H1 (cell line): Measurements from ENCODE around the gene THOC6. TPM values are rescaled to one million over a fixed set of nuclear protein-coding genes. Genes with fewer than 3 reads are reported as not detected.

Source experiments
- CTCF ChIA-PET: fragments of 300-600 bp; sonication (Branson Sonifier 250); formaldehyde crosslinking; loops from one replicate; lab custom pipeline; 2021; ENCODE audit not compliant: partially characterized antibody; lab: Charles Lee
- POLR2A ChIA-PET: fragments of 300-600 bp; sonication (Branson Sonifier 250); formaldehyde crosslinking; loops from one replicate; lab custom pipeline; 2021; ENCODE audit warnings: inconsistent platforms; ENCODE audit not compliant: partially characterized antibody; lab: Charles Lee
- DNase-seq, 2 experiments: peaks; one replicate each; pipeline versions ENCODE4 v3.0.0 to v3.0.0-alpha.2; 2010 to 2022; ENCODE audit warnings: low spot score in 2 of 2, low read depth in 1 of 2, mixed read lengths in 1 of 2
- FAIRE-seq: peaks from 2 replicates; lab custom pipeline; 2011; peaks lifted over from hg19 to GRCh38; lab: Jason Lieb, UNC
- H2AFZ ChIP-seq: 2 replicates; pipeline ENCODE4 v1.8.1; 2012; ENCODE audit warnings: low read length, inconsistent platforms
- H2AK5ac ChIP-seq: 2 replicates; pipeline ENCODE4 v1.6.1; 2013; ENCODE audit warnings: low read depth, low read length
- H2BK120ac ChIP-seq: replicated peaks from 2 replicates; pipeline ENCODE3; 2013; ENCODE audit warnings: low read depth, low read length, inconsistent platforms
- H2BK12ac ChIP-seq: 2 replicates; pipeline ENCODE4 v1.6.1; 2013; ENCODE audit warnings: low read depth, low read length
- H2BK15ac ChIP-seq: 2 replicates; pipeline ENCODE4 v1.6.1; 2013; ENCODE audit warnings: low read length
- H2BK20ac ChIP-seq: 2 replicates; pipeline ENCODE4 v1.6.1; 2013; ENCODE audit warnings: low read length
- H2BK5ac ChIP-seq: 2 replicates; pipeline ENCODE4 v1.6.1; 2013; ENCODE audit warnings: low read depth, low read length
- H3K14ac ChIP-seq: 2 replicates; pipeline ENCODE4 v1.6.1; 2013; ENCODE audit warnings: inconsistent platforms; ENCODE audit not compliant: insufficient read length
- H3K18ac ChIP-seq: 2 replicates; pipeline ENCODE4 v1.6.1; 2013; ENCODE audit warnings: low read length; ENCODE audit errors: extremely low read depth
- H3K23ac ChIP-seq: 2 replicates; pipeline ENCODE4 v1.6.1; 2013; ENCODE audit warnings: inconsistent platforms; ENCODE audit not compliant: insufficient read length
- H3K23me2 ChIP-seq: 2 replicates; pipeline ENCODE4 v1.6.1; 2013; ENCODE audit warnings: low read depth, low read length
- H3K27ac ChIP-seq: 2 replicates; pipeline ENCODE4 v1.6.1; 2011; ENCODE audit warnings: low read depth, low read length, inconsistent platforms
- H3K27me3 ChIP-seq, 4 experiments: replicated peaks in 1 of 4; 1 replicate in 1 of 4; 2 replicates in 3 of 4; pipeline versions ENCODE4 v1.6.1 to v1.8.1; 2011 to 2013; ENCODE audit warnings: low read length in 3 of 4, mild to moderate bottlenecking in 3 of 4, inconsistent platforms in 2 of 4, mixed read lengths in 2 of 4, moderate library complexity in 1 of 4; ENCODE audit not compliant: control insufficient read depth in 3 of 4, insufficient read depth in 3 of 4; ENCODE audit errors: extremely low read depth in 1 of 4
- H3K36me3 ChIP-seq, 4 experiments: 2 replicates each; pipeline versions ENCODE4 v1.6.1 to v1.8.1; 2011 to 2013; ENCODE audit warnings: mild to moderate bottlenecking in 4 of 4, low read length in 3 of 4, moderate library complexity in 2 of 4, control low read depth in 1 of 4, inconsistent platforms in 1 of 4; ENCODE audit not compliant: insufficient read depth in 4 of 4, control insufficient read depth in 2 of 4
- H3K4ac ChIP-seq: replicated peaks from 2 replicates; pipeline ENCODE3; 2013; ENCODE audit warnings: low read length, low read depth, mixed read lengths, inconsistent platforms; ENCODE audit not compliant: insufficient read length
- H3K4me1 ChIP-seq, 4 experiments: replicated peaks in 1 of 4; 1 replicate in 1 of 4; 2 replicates in 3 of 4; pipeline versions ENCODE4 v1.6.1 to v1.8.1; 2011 to 2013; ENCODE audit warnings: low read length in 3 of 4, inconsistent platforms in 2 of 4, mixed read lengths in 1 of 4; ENCODE audit not compliant: insufficient read depth in 4 of 4, control insufficient read depth in 3 of 4
- H3K4me2 ChIP-seq, 2 experiments: 2 replicates each; pipeline versions ENCODE4 v1.6.1 to v1.8.1; 2011 to 2013; ENCODE audit warnings: low read depth in 2 of 2, low read length in 2 of 2, control low read depth in 1 of 2, inconsistent platforms in 1 of 2, mild to moderate bottlenecking in 1 of 2; ENCODE audit not compliant: insufficient read depth in 1 of 2
- H3K4me3 ChIP-seq, 4 experiments: fragments of 200-600, 300-600 bp in 1 of 4; sonication (generic), shearing (Covaris generic), sonication (Bioruptor Twin) in 1 of 4; 2 replicates each; pipeline versions ENCODE4 v1.5.1 to v1.8.1; 2011 to 2016; ENCODE audit warnings: low read length in 4 of 4, low read depth in 3 of 4, control low read depth in 2 of 4, inconsistent platforms in 2 of 4, mild to moderate bottlenecking in 2 of 4, mixed read lengths in 1 of 4, moderate library complexity in 1 of 4; ENCODE audit not compliant: insufficient read depth in 2 of 4; ENCODE audit errors: extremely low read depth in 1 of 4
- H3K56ac ChIP-seq: replicated peaks from 2 replicates; pipeline ENCODE3; 2013; ENCODE audit warnings: low read depth, mild to moderate bottlenecking, mixed read lengths, low read length, inconsistent platforms; ENCODE audit not compliant: insufficient read length
- H3K79me1 ChIP-seq: 2 replicates; pipeline ENCODE4 v1.6.1; 2013; ENCODE audit warnings: low read depth, low read length, control low read depth
- H3K79me2 ChIP-seq, 2 experiments: 2 replicates each; pipeline versions ENCODE4 v1.6.1 to v1.8.1; 2012 to 2013; ENCODE audit warnings: low read length in 2 of 2, mild to moderate bottlenecking in 2 of 2, inconsistent platforms in 1 of 2; ENCODE audit not compliant: insufficient read depth in 2 of 2, control insufficient read depth in 1 of 2
- H3K9ac ChIP-seq, 4 experiments: replicated peaks in 1 of 4; 1 replicate in 1 of 4; 2 replicates in 3 of 4; pipeline versions ENCODE4 v1.6.1 to v1.8.1; 2011 to 2013; ENCODE audit warnings: low read depth in 3 of 4, low read length in 3 of 4, control low read depth in 2 of 4, mild to moderate bottlenecking in 2 of 4, moderate library complexity in 2 of 4, inconsistent platforms in 1 of 4; ENCODE audit errors: extremely low read depth in 1 of 4
- H3K9me3 ChIP-seq, 2 experiments: 2 replicates each; pipeline versions ENCODE4 v1.6.1 to v1.8.1; 2012 to 2013; ENCODE audit warnings: mild to moderate bottlenecking in 2 of 2, moderate library complexity in 2 of 2, control low read depth in 1 of 2, inconsistent platforms in 1 of 2, low read depth in 1 of 2, low read length in 1 of 2, mixed read lengths in 1 of 2; ENCODE audit not compliant: insufficient read depth in 2 of 2
- H4K20me1 ChIP-seq, 2 experiments: replicated peaks in 1 of 2; 2 replicates each; pipeline versions ENCODE3 to v1.8.1; 2011 to 2013; ENCODE audit warnings: inconsistent platforms in 2 of 2, low read length in 2 of 2, mild to moderate bottlenecking in 1 of 2; ENCODE audit not compliant: insufficient read depth in 2 of 2, control insufficient read depth in 1 of 2
- H4K5ac ChIP-seq: 2 replicates; pipeline ENCODE4 v1.6.1; 2013; ENCODE audit warnings: low read length, low read depth, mixed read lengths, inconsistent platforms; ENCODE audit not compliant: insufficient read length
- H4K8ac ChIP-seq: 2 replicates; pipeline ENCODE4 v1.8.0; 2013; ENCODE audit warnings: mild to moderate bottlenecking, moderate library complexity, low read length, inconsistent platforms; ENCODE audit not compliant: insufficient read depth; ENCODE audit errors: extremely low read depth
- H4K91ac ChIP-seq: replicated peaks from 2 replicates; pipeline ENCODE3; 2013; ENCODE audit warnings: low read length, mixed read lengths, inconsistent platforms; ENCODE audit not compliant: insufficient read length
- HDAC6 ChIP-seq: IDR thresholded peaks from one replicate; pipeline ENCODE4 v1.7.1; 2012; ENCODE audit warnings: low read depth, mild to moderate bottlenecking, inconsistent platforms, low read length, moderate library complexity
- MAFK ChIP-seq: IDR thresholded peaks from 2 replicates; pipeline ENCODE4 v1.6.1; 2012; ENCODE audit warnings: low read depth, mild to moderate bottlenecking, improper control_type of control experiment, low read length
- PHF8 ChIP-seq: fragments of 200-600 bp; sonication (generic); conservative IDR thresholded peaks from 2 replicates; pipeline ENCODE4 v1.7.1; 2012; ENCODE audit warnings: low read depth, mild to moderate bottlenecking, inconsistent platforms, low read length, moderate library complexity
- WGBS, 2 experiments: shearing (Covaris generic) in 1 of 2; methylation state at CpG; one replicate each; pipeline versions ENCODE4 v1.1.6 to v1.1.7; 2013 to 2015; ENCODE audit warnings: low lambda C conversion rate in 2 of 2, mixed read lengths in 2 of 2, inconsistent platforms in 1 of 2, low coverage in 1 of 2, missing lambda C conversion rate in 1 of 2; ENCODE audit not compliant: insufficient replicate concordance in 2 of 2, insufficient coverage in 1 of 2, insufficient read length in 1 of 2; ENCODE audit errors: extremely low coverage in 1 of 2, missing lambda C conversion rate in 1 of 2; 5-methylcytosine and 5-hydroxymethylcytosine counted together
- polyA plus RNA-seq, 7 experiments: library from polyadenylated mRNA; depleted of rRNA in 3 of 7; stranded (reverse) in 5 of 7; unstranded in 2 of 7; fragments of >200 nt in 5 of 7; fragments of 200-250 nt in 2 of 7; gene quantifications; 1 replicate in 5 of 7; 2 replicates in 1 of 7; 4 replicates in 1 of 7; pipeline versions ENCODE4 v1.2.1 to v1.2.3, GENCODE V29; 2011 to 2013; ENCODE audit warnings: missing spikeins in 2 of 7, mixed read lengths in 2 of 7
- total RNA-seq: library from RNA; stranded (reverse); fragmentation: NEBNext Ultra II Directional; extraction: Animal tissue kit (Norgen Biotek cat#: 25700); gene quantifications from 2 replicates; pipeline ENCODE4 v1.2.1, GENCODE V29; 2021

THOC6 gene
- total and polyA plus RNA-seq, 2 of the 8 experiments (the other 6 are each of a cell fraction or from before 2014, with no cell fraction given) = 78.5 to 111 TPM

GRCh38 chr16:3075523-3075915, 51.7 kb downstream of the THOC6 start:
- H4K5ac ChIP-seq = no peak overlapping the region
- no peak for FAIRE-seq
- no peaks in the 10 kb centered on the region for H3K9me3 ChIP-seq
- TF ChIP-seq HDAC6 (no peak), MAFK (no peak), PHF8 (no peak)
- H2BK5ac ChIP-seq = no peak overlapping the region
- H3K23ac ChIP-seq = no peak overlapping the region
- POLR2A ChIA-PET = interaction anchor here (0.6 to 6.6 kb wide), 13 partner anchors 9 to 69 kb away, joined by 3 to 86 read pairs (median 5); partner anchors contain the start of genes IL32 and ZSCAN10
- H3K79me1 ChIP-seq = no peaks in the 10 kb centered on the region
- no peak overlapping the region for H3K4me3 ChIP-seq
- H3K14ac ChIP-seq = no peak overlapping the region
- H2BK120ac ChIP-seq = no peak overlapping the region
- no peak overlapping the region for H2BK12ac ChIP-seq
- H3K79me2 ChIP-seq = no peaks in the 10 kb centered on the region
- CTCF ChIA-PET = interaction anchor here (0.6 to 4.4 kb wide), 14 partner anchors 9 to 425 kb away, joined by 3 to 22 read pairs (median 5); partner anchors contain the start of genes CLUAP1 and ZSCAN10
- no peak overlapping the region for H3K9ac ChIP-seq
- H2AFZ ChIP-seq = no peak overlapping the region
- WGBS, 2 experiments = 77% methylated on average over 10 of the region's 10 CpGs; no CpG with 5 or more reads in 1 of the 2 experiments
- H4K8ac ChIP-seq = no peak overlapping the region
- no peak overlapping the region for H2BK20ac ChIP-seq
- H3K27me3 ChIP-seq = no peaks in the 10 kb centered on the region; a peak in 1 of 7 replicates
- H4K91ac ChIP-seq = no peak overlapping the region
- H2AK5ac ChIP-seq = no peak overlapping the region
- H3K4me2 ChIP-seq = no peak overlapping the region; a peak in 1 of 4 replicates
- no peak overlapping the region for H3K4ac ChIP-seq
- no peak overlapping the region for H3K18ac ChIP-seq
- no peak for DNase-seq
- H3K4me1 ChIP-seq = no peaks in the 10 kb centered on the region; a peak in 2 of 7 replicates
- no peaks in the 10 kb centered on the region for H3K36me3 ChIP-seq
- no peaks in the 10 kb centered on the region for H3K23me2 ChIP-seq
- no peak overlapping the region for H2BK15ac ChIP-seq
- no peak overlapping the region for H3K27ac ChIP-seq
- H4K20me1 ChIP-seq = peaks cover 0 to 4% of the 10 kb centered on the region in 2 experiments
- no peak overlapping the region for H3K56ac ChIP-seq
